Stomach (tissue), 4 donors: ENCODE results near the gene DCC.

Experiments
- EP300 ChIP-seq: sonication (generic); formaldehyde crosslinking; IDR thresholded peaks from one replicate; pipeline ENCODE4 v1.6.1; 2017; ENCODE audit warnings: antibody characterized with exemption
- POLR2AphosphoS5 ChIP-seq, 3 donors: sonication (generic); formaldehyde crosslinking; IDR thresholded peaks; one replicate each; pipeline ENCODE4 v1.6.1; 2016; ENCODE audit warnings: antibody characterized with exemption in 3 of 3
- TF ChIP-seq, protein P1 (sequence below), 7 experiments: fragments of 450-650 bp in 4 of 7; fragments of 200-600 bp in 3 of 7; sonication (generic) in 3 of 7; IDR thresholded peaks; one replicate each; pipeline ENCODE4 v1.5.1; 2016 to 2019; ENCODE audit warnings: antibody characterized with exemption in 7 of 7, control low read depth in 2 of 7, mild to moderate bottlenecking in 1 of 7

DNA sequence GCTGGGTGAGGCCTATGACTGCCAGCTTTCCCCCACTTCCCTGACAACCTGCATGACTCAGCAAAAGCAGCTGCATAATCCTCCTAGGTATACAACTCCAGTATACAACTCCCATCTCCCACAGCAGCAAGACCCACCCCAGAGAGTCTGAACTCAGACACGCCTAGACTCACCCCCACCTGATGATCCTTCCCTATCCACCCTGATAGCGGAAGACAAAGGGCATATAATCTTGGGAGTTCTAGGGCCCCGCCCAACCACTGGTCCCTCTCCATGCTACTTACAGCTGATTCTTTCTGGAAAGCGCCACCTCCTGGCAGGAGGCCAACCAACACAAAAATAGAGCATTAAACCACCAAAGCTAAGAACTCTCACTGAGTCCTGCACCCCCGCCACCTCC, 296.5 kb downstream of the DCC start:
- no peak for TF ChIP-seq EP300
- TF ChIP-seq, protein P1, sequence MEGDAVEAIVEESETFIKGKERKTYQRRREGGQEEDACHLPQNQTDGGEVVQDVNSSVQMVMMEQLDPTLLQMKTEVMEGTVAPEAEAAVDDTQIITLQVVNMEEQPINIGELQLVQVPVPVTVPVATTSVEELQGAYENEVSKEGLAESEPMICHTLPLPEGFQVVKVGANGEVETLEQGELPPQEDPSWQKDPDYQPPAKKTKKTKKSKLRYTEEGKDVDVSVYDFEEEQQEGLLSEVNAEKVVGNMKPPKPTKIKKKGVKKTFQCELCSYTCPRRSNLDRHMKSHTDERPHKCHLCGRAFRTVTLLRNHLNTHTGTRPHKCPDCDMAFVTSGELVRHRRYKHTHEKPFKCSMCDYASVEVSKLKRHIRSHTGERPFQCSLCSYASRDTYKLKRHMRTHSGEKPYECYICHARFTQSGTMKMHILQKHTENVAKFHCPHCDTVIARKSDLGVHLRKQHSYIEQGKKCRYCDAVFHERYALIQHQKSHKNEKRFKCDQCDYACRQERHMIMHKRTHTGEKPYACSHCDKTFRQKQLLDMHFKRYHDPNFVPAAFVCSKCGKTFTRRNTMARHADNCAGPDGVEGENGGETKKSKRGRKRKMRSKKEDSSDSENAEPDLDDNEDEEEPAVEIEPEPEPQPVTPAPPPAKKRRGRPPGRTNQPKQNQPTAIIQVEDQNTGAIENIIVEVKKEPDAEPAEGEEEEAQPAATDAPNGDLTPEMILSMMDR (IDR thresholded peaks at IDR 0.05), result no peak
- TF ChIP-seq POLR2AphosphoS5 (IDR thresholded peaks at IDR 0.05), result no peak
